SU-DHL-6 (cell line): ENCODE data around the gene FUBP1.

Experiments
- H2AFZ ChIP-seq: fragments of 200-600 bp; sonication (generic); 2 replicates; pipeline ENCODE4 v1.6.1; 2014; ENCODE audit warnings: low read depth, mild to moderate bottlenecking, moderate library complexity, mixed read lengths, antibody characterized with exemption, low read length; ENCODE audit not compliant: severe bottlenecking
- H3F3A ChIP-seq: fragments of 200-600 bp; shearing (Covaris generic); 2 replicates; pipeline ENCODE4 v1.6.0; 2016; ENCODE audit warnings: antibody characterized with exemption, mild to moderate bottlenecking; ENCODE audit not compliant: insufficient read depth
- H3K27ac ChIP-seq: fragments of 200-600 bp; sonication (generic); 2 replicates; pipeline ENCODE4 v1.5.1; 2016; ENCODE audit warnings: low read depth, mild to moderate bottlenecking, low read length, moderate library complexity, mixed read lengths
- H3K27me3 ChIP-seq: fragments of 200-600 bp; sonication (generic), shearing (Covaris generic); 2 replicates; pipeline ENCODE4 v1.6.0; 2014; ENCODE audit warnings: mild to moderate bottlenecking, low read length
- H3K36me3 ChIP-seq: fragments of 200-600 bp; sonication (generic); 2 replicates; pipeline ENCODE4 v1.6.1; 2014; ENCODE audit warnings: mild to moderate bottlenecking, low read length, mixed read lengths
- H3K4me2 ChIP-seq: fragments of 300-600, 200-600 bp; shearing (Covaris generic), sonication (generic); 2 replicates; pipeline ENCODE4 v1.6.0; 2014; ENCODE audit warnings: low read length, low read depth, mild to moderate bottlenecking; ENCODE audit not compliant: poor library complexity, severe bottlenecking
- H3K4me3 ChIP-seq: fragments of 200-600 bp; sonication (generic); 2 replicates; pipeline ENCODE4 v1.5.1; 2014; ENCODE audit warnings: antibody characterized with exemption, low read length, mild to moderate bottlenecking, mixed read lengths; ENCODE audit not compliant: insufficient read depth, poor library complexity, severe bottlenecking
- H3K79me2 ChIP-seq: fragments of 200-600 bp; sonication (generic); 2 replicates; pipeline ENCODE4 v1.6.1; 2014; ENCODE audit warnings: mild to moderate bottlenecking, low read length, moderate library complexity; ENCODE audit not compliant: insufficient read depth
- H3K9ac ChIP-seq: fragments of 200-600 bp; sonication (generic); 2 replicates; pipeline ENCODE4 v1.7.0; 2014; ENCODE audit warnings: mild to moderate bottlenecking, low read length
- H3K9me2 ChIP-seq: fragments of 200-600 bp; sonication (generic); replicated peaks from 2 replicates; pipeline ENCODE4 v1.6.1; 2014; ENCODE audit warnings: low read length; ENCODE audit not compliant: insufficient read depth
- H3K9me3 ChIP-seq: fragments of 200-600 bp; sonication (generic); 2 replicates; pipeline ENCODE4 v1.6.1; 2014; ENCODE audit warnings: low read length, mixed read lengths; ENCODE audit not compliant: insufficient read depth
- H4K20me1 ChIP-seq: fragments of 200-600 bp; sonication (generic); 2 replicates; pipeline ENCODE4 v1.6.1; 2014; ENCODE audit warnings: low read depth, mild to moderate bottlenecking, antibody characterized with exemption, low read length, moderate library complexity, mixed read lengths
- CTCF ChIP-seq: fragments of 200-600 bp; sonication (generic); IDR thresholded peaks from one replicate; pipeline ENCODE4 v1.5.1; 2017; ENCODE audit warnings: antibody characterized with exemption, mild to moderate bottlenecking, low read length, moderate library complexity; ENCODE audit not compliant: insufficient read depth, poor library complexity, severe bottlenecking
- EZH2phosphoT487 ChIP-seq: fragments of 200-600 bp; sonication (generic), shearing (Covaris generic); conservative IDR thresholded peaks from 2 replicates; pipeline ENCODE4 v1.6.1; 2018; ENCODE audit warnings: mild to moderate bottlenecking, antibody characterized with exemption, low read length, moderate library complexity, mixed read lengths

Gene FUBP1

GRCh38 chr1:77996734-77997133, 17.9 kb upstream of the FUBP1 start:
- Histone ChIP-seq H3K27me3 (no peaks in the 10 kb centered on the region), H4K20me1 (no peaks in the 10 kb centered on the region), H3K9me2 (no peaks in the 10 kb centered on the region), H2AFZ (no peak overlapping the region), H3K9ac (no peak overlapping the region), H3K36me3 (peaks cover 15% of the 10 kb centered on the region; the same call in 1 of the 2 replicates), H3K9me3 (no peaks in the 10 kb centered on the region), H3K4me2 (no peak overlapping the region), H3K27ac (no peak overlapping the region), H3K4me3 (no peak overlapping the region), H3K79me2 (peaks cover 13% of the 10 kb centered on the region; the same call in 1 of the 2 replicates), H3F3A (peaks cover 32% of the 10 kb centered on the region; the same call in 1 of the 2 replicates)
- no peak for TF ChIP-seq EZH2phosphoT487
- no peak for TF ChIP-seq CTCF

GRCh38 chr1:77994117-77994705, 15.3 kb upstream of the FUBP1 start:
- Histone ChIP-seq H3F3A (peaks cover 16% of the 10 kb centered on the region; the same call in 1 of the 2 replicates), H3K4me2 (no peak overlapping the region), H3K36me3 (peaks cover 15% of the 10 kb centered on the region; the same call in 1 of the 2 replicates), H3K4me3 (no peak overlapping the region), H2AFZ (no peak overlapping the region), H3K79me2 (peaks cover 36% of the 10 kb centered on the region), H3K9me3 (no peaks in the 10 kb centered on the region), H3K9ac (no peak overlapping the region), H3K9me2 (no peaks in the 10 kb centered on the region), H3K27me3 (no peaks in the 10 kb centered on the region), H3K27ac (no peak overlapping the region), H4K20me1 (no peaks in the 10 kb centered on the region)
- no peak for TF ChIP-seq CTCF
- TF ChIP-seq EZH2phosphoT487: no peak

GRCh38 chr1:77991638-77992037, 12.8 kb upstream of the FUBP1 start:
- Histone ChIP-seq H2AFZ (no peak overlapping the region), H3K9ac (no peak overlapping the region), H3K4me2 (no peak overlapping the region), H3K27me3 (no peaks in the 10 kb centered on the region), H3K36me3 (peaks cover 15% of the 10 kb centered on the region; the same call in 1 of the 2 replicates), H3K79me2 (peaks cover 52% of the 10 kb centered on the region), H4K20me1 (no peaks in the 10 kb centered on the region), H3K4me3 (no peak overlapping the region), H3K9me3 (no peaks in the 10 kb centered on the region), H3F3A (peaks cover 3% of the 10 kb centered on the region; the same call in 1 of the 2 replicates), H3K9me2 (no peaks in the 10 kb centered on the region), H3K27ac (no peak overlapping the region)
- TF ChIP-seq CTCF: no peak
- no peak for TF ChIP-seq EZH2phosphoT487
